Smooth muscle cell (in vitro differentiated cells): ENCODE results near the gene TAF7. TPM values are rescaled to one million over a fixed set of nuclear protein-coding genes. Genes with fewer than 3 reads are reported as not detected.

Experiments used
- DNase-seq: peaks from one replicate; lab custom pipeline; 2025; ENCODE audit not compliant: unreplicated experiment; lab: John Stamatoyannopoulos, UW
- H2AFZ ChIP-seq: fragments of 200-600 bp; sonication (generic); 2 replicates; pipeline ENCODE4 v1.6.0; 2016; ENCODE audit warnings: antibody characterized with exemption, low read depth, mild to moderate bottlenecking
- H3F3A ChIP-seq: fragments of 200-600 bp; sonication (generic); 2 replicates; pipeline ENCODE4 v1.6.0; 2017; ENCODE audit warnings: antibody characterized with exemption, low read depth
- H3K27ac ChIP-seq: fragments of 200-600 bp; sonication (generic); 2 replicates; pipeline ENCODE4 v1.5.1; 2016; ENCODE audit warnings: low read depth, mild to moderate bottlenecking
- H3K27me3 ChIP-seq: fragments of 200-600 bp; sonication (generic); 2 replicates; pipeline ENCODE4 v1.6.1; 2016; ENCODE audit warnings: low read depth, mild to moderate bottlenecking
- H3K36me3 ChIP-seq: fragments of 200-600 bp; sonication (generic); 2 replicates; pipeline ENCODE4 v1.5.1; 2016; ENCODE audit warnings: low read depth
- H3K4me1 ChIP-seq: fragments of 200-600 bp; sonication (generic); 2 replicates; pipeline ENCODE4 v1.5.1; 2016; ENCODE audit warnings: low read depth
- H3K4me2 ChIP-seq: fragments of 200-600 bp; sonication (generic); 2 replicates; pipeline ENCODE4 v1.6.0; 2016; ENCODE audit warnings: mild to moderate bottlenecking
- H3K4me3 ChIP-seq: fragments of 200-600 bp; sonication (generic); 2 replicates; pipeline ENCODE4 v1.5.1; 2016; ENCODE audit warnings: mild to moderate bottlenecking
- H3K79me2 ChIP-seq: fragments of 200-600 bp; sonication (generic); 2 replicates; pipeline ENCODE4 v1.6.0; 2016; ENCODE audit warnings: low read depth, mild to moderate bottlenecking
- H3K9ac ChIP-seq: fragments of 200-600 bp; sonication (generic); 2 replicates; pipeline ENCODE4 v1.6.0; 2016; ENCODE audit warnings: low read depth
- H3K9me3 ChIP-seq: fragments of 200-600 bp; sonication (generic); replicated peaks from 2 replicates; pipeline ENCODE4 v1.5.1; 2016; ENCODE audit warnings: low read depth
- H4K20me1 ChIP-seq: fragments of 200-600 bp; sonication (generic); 2 replicates; pipeline ENCODE4 v1.6.0; 2016; ENCODE audit warnings: low read depth
- WGBS: methylation state at CpG from one replicate; pipeline ENCODE4 v1.1.7; 2016; ENCODE audit warnings: low lambda C conversion rate; 5-methylcytosine and 5-hydroxymethylcytosine counted together
- polyA plus RNA-seq: library from polyadenylated mRNA; unstranded; fragments of >200 nt; fragmentation: Nextera tagmentation; extraction: Ambion mirVana; gene quantifications from 2 replicates; pipeline ENCODE4 v1.2.1, GENCODE V29; 2016
- total RNA-seq: library from RNA; depleted of rRNA; stranded (reverse); fragments of >200 nt; gene quantifications from 2 replicates; pipeline ENCODE4 v1.2.3, GENCODE V29; 2014
- TF ChIP-seq, protein P1 (sequence below): fragments of 200-600 bp; sonication (generic); IDR thresholded peaks from 2 replicates; pipeline ENCODE4 v1.5.1; 2017; ENCODE audit warnings: borderline replicate concordance, mild to moderate bottlenecking, antibody characterized with exemption; ENCODE audit not compliant: insufficient read depth, poor library complexity, severe bottlenecking

The TAF7 gene
- total and polyA plus RNA-seq, 2 experiments from 2014 or later = 83.0 to 105 TPM

DNA sequence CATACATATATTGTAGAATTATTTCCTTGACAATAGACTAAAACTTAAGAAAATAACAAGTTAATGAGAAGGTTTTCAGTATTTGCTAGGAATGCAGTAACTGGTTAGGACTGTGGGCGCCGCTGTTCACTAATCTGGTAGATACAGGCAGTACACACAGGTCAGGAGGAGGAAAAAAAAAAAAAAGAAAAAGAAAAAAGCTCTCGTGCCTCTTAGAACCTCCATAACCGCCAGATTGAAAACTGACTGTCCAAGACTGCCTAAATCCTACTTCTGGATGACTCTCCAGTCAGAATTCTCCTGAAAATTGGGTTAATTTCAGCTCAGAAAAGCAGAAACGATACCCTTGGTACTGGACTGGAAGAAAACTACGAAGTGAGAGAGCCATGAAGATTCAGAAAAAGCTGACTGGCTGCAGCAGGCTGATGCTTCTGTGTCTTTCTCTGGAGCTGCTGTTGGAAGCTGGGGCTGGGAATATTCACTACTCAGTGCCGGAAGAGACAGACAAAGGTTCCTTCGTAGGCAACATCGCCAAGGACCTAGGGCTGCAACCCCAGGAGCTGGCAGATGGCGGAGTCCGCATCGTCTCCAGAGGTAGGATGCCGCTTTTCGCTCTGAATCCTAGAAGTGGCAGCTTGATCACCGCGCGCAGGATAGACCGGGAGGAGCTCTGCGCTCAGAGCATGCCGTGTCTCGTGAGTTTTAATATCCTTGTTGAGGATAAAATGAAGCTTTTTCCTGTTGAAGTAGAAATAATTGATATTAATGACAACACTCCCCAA is 9.9 kb upstream of the TAF7 start, which contains the start of gene PCDHGA1:
PCDHGA1 (plus strand) TSS at position 216 of the 782 bp plus-strand sequence.
- Histone ChIP-seq H3K36me3 (no peaks in the 10 kb centered on the region), H3K27ac (no peak within 1 kb of the TSS), H3K9ac (no peak within 1 kb of the TSS), H3K4me2 (no peak within 1 kb of the TSS), H3K4me1 (no peaks in the 10 kb centered on the region), H2AFZ (no peak within 1 kb of the TSS), H3K9me3 (peaks cover 11% of the 10 kb centered on the region), H3K79me2 (no peaks in the 10 kb centered on the region), H3F3A (no peaks in the 10 kb centered on the region), H3K27me3 (no peaks in the 10 kb centered on the region), H3K4me3 (no peak within 1 kb of the TSS), H4K20me1 (no peaks in the 10 kb centered on the region)
- TF ChIP-seq, protein P1, sequence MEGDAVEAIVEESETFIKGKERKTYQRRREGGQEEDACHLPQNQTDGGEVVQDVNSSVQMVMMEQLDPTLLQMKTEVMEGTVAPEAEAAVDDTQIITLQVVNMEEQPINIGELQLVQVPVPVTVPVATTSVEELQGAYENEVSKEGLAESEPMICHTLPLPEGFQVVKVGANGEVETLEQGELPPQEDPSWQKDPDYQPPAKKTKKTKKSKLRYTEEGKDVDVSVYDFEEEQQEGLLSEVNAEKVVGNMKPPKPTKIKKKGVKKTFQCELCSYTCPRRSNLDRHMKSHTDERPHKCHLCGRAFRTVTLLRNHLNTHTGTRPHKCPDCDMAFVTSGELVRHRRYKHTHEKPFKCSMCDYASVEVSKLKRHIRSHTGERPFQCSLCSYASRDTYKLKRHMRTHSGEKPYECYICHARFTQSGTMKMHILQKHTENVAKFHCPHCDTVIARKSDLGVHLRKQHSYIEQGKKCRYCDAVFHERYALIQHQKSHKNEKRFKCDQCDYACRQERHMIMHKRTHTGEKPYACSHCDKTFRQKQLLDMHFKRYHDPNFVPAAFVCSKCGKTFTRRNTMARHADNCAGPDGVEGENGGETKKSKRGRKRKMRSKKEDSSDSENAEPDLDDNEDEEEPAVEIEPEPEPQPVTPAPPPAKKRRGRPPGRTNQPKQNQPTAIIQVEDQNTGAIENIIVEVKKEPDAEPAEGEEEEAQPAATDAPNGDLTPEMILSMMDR = no peak
- WGBS = 89% methylated on average over 21 of the region's 21 CpGs
- no peak for DNase-seq

DNA sequence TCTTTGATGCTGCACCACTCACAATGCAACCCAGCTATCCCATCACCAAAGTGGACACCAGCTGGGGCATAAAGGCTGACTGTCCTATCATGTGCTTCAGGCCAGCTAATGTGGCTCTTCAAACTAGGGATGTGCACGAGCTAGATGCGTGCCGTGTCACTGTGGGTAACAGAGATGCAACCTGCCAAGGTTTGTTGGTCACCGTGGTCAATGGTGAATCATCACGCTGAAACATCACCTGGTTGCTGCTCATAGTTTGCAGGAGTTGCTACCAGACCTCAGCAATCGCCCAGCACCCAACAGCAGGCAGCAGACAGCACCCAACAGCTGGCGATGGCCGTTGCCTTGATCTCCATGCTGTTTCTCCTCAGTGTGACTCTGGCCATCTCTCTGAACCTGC is 7.6 kb upstream of the TAF7 start:
- no peak overlapping the region for H3K27ac ChIP-seq
- DNase-seq = no peak
- H3K4me3 ChIP-seq = no peak overlapping the region
- H3K79me2 ChIP-seq = no peaks in the 10 kb centered on the region
- H3K9ac ChIP-seq = no peak overlapping the region
- H4K20me1 ChIP-seq = no peaks in the 10 kb centered on the region
- H3K9me3 ChIP-seq = peaks cover 11% of the 10 kb centered on the region
- no peaks in the 10 kb centered on the region for H3F3A ChIP-seq
- no peak overlapping the region for H3K4me2 ChIP-seq
- TF ChIP-seq, protein P1 = no peak
- WGBS = 97% methylated on average over 7 of the region's 8 CpGs
- H2AFZ ChIP-seq = no peak overlapping the region
- H3K36me3 ChIP-seq = no peaks in the 10 kb centered on the region
- no peaks in the 10 kb centered on the region for H3K27me3 ChIP-seq
- no peaks in the 10 kb centered on the region for H3K4me1 ChIP-seq

DNA sequence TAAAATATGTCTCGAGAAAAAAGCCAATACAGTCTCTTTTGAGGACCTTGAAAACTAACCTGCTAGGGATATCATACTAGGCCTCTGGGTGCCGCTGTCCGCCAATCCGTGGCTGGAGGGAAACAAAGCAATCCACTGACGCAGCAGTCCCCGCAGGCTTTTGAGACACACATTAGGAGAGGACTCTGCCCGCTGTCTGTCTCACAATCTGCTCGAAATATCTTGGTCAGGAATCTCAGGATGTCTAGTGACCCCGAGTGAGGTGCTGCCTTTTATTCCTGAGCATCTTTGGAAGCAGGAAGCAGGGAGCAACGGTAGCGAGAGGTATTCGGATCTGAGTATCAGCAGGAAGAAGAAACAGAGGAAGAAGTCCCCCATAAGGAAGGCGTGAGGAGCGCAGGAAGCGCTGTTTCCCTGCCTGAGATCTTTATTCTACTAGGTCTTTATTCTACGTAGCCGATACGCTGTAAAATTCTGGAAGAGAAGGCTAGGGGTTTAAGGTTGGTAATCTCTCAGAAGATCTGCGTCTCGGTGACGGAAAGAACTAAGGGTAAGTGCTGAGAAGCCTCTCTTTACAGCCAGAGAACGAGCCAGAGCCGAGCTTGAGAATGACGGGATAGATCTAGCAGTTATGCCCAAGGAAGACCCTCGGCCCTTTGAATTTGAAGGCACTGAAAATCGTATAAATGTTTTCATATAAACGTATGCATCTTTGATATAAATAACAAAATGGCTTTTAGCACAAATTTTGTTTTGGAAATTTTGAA is 5.7 kb upstream of the TAF7 start:
- Histone ChIP-seq H3K4me1 (no peaks in the 10 kb centered on the region), H3F3A (no peaks in the 10 kb centered on the region), H2AFZ (no peak overlapping the region), H3K9me3 (peaks cover 11% of the 10 kb centered on the region), H3K9ac (no peak overlapping the region), H4K20me1 (no peaks in the 10 kb centered on the region), H3K79me2 (no peaks in the 10 kb centered on the region), H3K27me3 (no peaks in the 10 kb centered on the region), H3K4me3 (peak overlapping the region; percentile 32), H3K27ac (no peak overlapping the region), H3K4me2 (peak overlapping the region; percentile 19), H3K36me3 (no peaks in the 10 kb centered on the region)
- TF ChIP-seq, protein P1 = peak; percentile 18
- DNase-seq = no peak
- WGBS = 47% methylated on average over 27 of the region's 27 CpGs
